ENCODE measurements around the gene SLC6A19.

- TF ChIP-seq KDM1A (IDR thresholded peaks at IDR 0.05; ENCODE audit: borderline replicate concordance) (no peak), FOXK2 (IDR thresholded peaks at IDR 0.05) (no peak)
Measured at GRCh38 chr5:1214163-1214935, 13.0 kb downstream of the SLC6A19 start.

All from GM12878 (cell line).